Kidney tubule cell (primary cell): ENCODE measurements around the gene FABP1.

ENCODE experiments used
- DNase-seq: peaks from one replicate; pipeline ENCODE4 v3.0.0-alpha.2; 2018; ENCODE audit warnings: low spot score

FABP1 gene

DNA sequence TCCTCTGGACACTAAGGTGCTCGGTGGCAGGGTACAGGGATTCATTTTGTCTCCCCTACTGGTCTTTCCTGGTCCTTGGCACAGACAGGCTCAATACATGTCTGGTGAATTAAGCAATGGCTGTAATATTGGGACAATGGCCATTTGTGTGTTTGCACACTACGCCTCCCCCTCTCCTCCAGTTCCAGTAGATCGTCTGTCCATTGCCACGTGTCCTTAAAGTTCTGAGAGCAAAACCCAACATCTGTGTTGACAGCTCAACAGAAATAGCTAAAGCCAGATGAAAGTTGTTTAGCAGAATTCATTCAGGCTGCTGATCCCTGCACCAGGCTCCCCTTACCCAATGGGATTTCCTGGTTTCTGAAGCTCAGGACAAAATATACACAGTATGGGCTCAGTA lies 9.0 kb upstream of the FABP1 start:
- no peak for DNase-seq

DNA sequence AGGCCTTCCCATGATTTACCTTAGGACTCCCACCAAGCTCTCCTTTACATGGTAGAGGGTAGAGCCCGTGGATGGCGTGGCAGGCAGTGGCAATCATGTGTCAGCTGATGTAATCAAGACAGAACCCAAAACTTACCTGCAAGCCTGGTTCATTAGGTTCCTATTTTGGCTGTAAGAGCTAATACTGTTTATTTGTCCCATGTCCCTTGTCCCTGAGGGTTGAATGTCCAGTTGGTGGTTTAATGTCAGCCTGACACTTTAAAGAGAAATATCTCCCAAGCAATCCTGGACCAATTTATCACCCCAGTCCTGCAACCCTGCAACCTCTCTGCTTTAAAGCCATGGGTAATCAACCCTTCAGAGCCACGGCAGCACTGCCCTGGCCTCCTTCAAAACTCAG lies 6.0 kb upstream of the FABP1 start:
- no peak for DNase-seq

DNA sequence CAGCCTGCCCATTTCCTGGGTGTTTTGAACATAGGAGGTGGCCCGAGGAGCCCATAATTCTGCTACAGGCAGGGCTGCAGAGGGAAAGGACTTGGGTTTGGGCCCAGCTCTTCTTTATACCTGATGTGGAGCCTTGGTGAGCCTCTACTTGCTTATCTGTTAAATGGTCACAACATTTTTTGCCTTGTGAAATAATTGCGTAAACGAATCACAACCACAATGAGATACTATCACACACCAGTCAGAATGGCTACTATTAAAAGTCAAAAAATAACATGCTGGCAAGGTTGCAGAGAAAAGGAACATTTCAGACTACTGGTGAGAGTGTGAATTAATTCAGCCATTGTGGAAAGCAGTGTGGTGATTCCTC lies 4.1 kb upstream of the FABP1 start:
- DNase-seq = no peak

DNA sequence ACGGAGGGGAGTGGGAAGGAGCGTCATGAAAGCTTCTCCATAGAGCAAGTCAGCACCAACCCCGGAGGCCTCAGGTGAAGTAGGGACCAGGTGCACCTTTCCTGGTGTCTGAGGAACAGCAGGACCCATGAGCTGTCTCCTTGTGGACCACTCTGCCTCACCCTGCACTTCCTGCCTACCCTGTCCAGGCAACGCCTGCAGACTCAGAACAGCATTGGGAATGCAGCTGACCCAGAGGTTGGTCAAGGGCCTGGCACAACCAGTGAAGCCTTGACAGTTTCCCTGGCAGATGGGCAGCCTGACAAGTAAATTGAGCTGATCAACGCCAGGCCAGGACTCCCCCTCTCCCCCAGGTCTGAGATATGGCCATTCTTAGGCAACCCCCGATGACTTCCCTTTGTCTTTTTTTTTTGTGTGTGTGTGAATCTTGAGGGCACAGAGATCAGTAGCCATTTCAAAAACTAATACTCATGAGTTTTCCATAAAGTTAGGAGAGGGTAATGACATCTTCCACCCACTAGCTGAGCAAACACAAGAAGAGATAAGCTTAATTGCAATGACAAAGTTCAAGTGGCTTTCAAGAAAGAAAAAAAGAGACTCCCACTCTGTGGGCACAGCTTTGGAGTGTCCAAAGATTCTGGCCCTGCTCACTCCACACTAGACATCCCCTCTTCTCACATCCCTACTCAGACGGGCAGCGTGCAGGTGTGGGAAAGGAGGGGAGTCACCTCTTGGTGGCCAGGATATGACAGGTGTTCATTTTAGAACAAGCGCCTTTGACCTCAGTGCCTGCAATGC lies 3.5 kb upstream of the FABP1 start:
- DNase-seq = no peak

- DNase-seq = no peak
Observed at GRCh38 chr2:88129313-88129959, 1.6 kb upstream of the FABP1 start.

GRCh38 chr2:88128654-88129312 lies 921 bp upstream of the FABP1 start:
- no peak for DNase-seq

DNA sequence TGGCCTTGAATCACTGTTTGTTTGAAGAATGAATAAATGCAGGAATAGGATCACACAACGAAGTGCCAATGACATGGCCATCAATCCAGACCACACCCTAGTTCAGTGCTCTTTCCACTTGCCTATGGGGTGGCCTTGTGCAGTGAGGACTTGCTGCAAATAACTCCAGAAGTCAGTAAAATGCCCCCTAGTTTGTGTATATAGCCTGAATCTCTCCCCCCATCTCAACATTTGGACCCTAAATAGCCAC lies 299 bp downstream of the FABP1 start:
- no peak for DNase-seq

DNA sequence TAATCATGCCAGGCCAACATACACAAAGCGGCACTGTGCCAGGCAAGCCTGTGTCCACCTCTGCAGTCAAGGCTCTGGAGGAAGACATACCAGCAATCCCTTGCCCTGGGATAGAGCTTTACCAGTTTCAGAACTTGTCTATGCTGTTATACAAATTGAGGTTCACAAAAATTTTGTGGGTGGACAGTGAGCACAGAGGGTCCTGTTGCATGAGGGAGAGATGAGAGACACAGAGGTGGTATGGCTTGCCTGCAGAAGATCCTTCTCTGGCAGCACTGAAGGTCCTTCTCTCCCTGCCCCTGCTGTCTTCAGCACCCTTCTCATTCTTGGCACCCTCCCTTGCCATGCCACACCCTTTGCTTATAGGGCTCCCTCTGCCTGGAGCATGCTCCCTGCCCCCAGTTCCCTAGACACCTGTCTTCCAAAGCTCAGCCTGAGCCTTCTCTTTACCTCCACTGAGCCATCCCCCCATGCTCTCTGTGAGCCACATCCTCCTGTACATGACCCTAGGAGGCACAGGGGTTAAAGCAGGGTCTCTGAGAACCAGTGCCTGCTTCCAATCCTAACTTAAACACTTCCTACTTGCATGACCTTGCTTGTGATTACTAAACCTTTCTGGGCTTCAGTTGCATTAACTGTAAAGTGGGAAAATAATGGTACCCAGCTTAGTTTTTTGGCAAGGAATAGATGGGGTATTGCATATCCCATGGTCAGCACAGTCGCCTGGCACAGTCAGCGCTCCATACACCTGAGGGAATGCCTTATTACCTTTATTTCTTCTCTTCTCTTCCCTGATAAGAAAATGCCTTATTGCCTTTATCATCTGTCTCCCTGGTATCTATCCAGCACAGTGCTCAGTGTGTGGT lies 857 bp downstream of the FABP1 start:
- DNase-seq = no peak

DNA sequence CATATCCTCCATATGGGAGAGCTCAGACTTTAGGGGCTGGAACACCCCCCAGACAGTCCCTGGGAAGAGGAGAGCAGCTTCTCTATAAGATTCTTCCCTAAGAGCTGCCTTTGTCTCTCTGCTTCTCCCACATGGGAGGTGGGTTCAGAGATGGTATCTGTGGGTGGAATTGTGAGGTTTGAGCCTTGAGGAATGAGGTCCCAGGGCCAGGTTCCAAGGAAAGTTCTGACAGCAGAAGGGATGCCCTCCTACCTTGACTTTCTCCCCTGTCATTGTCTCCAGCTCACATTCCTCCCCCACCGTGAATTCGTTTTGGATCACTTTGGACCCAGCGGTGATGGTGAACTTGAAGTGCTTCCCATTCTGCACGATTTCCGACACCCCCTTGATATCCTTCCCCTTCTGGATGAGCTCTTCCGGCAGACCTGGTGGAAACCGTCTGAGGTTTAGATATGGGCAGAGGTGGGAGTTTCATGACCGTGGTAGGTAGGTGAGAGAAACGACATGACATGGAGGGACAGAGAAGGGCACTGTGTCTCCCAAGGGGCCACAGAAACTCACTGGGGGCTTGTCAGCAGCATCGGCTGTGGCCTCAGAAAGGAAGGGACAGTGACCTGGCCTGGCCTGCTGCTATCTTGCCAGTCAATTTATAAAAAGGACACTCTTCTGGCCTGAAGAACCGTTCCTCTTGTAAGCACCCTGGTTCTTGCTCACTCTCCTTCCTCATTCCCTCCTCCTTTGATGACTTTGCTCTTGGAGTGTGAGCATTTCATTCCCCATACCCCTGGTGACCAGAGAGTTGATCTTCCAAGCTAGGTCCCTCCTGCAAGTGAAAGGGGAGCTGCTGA lies 1.7 kb downstream of the FABP1 start:
- DNase-seq = no peak

- no peak for DNase-seq
Observed at GRCh38 chr2:88125344-88125923, 2.4 kb downstream of the FABP1 start.

DNA sequence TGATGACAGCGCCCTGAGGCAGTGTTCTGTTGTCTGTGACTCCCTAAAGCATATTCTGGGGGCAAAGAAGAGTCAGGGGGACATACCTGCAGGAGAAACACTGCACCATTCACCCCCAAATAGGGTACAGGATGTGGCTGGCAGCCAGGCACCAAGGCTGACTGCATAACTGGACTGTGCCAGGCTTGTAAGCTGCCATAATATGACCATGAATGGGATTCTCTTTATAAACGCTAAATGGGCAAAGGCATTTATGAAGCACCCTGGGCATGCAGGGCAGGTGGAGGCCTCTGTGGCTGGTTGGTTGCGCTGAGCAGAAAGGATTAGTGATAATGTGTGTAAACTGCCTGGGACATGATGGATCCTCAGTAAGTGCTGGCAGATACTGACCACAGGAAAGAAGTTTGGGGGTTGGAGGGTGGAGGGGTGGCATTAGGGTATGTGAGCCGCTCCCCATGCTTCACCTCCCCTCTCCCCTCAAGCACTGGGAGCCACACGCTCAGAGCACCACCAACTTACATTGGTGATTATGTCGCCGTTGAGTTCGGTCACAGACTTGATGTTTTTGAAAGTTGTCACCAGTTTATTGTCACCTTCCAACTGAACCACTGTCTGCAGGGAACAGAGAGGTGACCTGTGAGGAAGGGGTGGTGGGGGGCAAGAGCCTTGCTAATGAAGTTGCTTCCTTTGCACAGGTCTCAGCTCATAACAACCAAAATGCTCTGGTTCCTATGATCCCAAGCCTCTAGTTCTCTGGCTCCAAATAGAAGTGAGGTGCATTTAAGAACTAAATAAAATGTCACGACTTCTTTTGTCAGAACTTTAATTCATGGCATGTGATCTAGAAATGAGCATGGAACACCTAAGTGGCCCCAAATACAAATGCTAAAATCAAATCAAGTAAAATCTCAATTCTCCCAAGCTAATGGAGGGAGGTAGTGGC lies 3.6 kb downstream of the FABP1 start:
- DNase-seq = no peak

DNA sequence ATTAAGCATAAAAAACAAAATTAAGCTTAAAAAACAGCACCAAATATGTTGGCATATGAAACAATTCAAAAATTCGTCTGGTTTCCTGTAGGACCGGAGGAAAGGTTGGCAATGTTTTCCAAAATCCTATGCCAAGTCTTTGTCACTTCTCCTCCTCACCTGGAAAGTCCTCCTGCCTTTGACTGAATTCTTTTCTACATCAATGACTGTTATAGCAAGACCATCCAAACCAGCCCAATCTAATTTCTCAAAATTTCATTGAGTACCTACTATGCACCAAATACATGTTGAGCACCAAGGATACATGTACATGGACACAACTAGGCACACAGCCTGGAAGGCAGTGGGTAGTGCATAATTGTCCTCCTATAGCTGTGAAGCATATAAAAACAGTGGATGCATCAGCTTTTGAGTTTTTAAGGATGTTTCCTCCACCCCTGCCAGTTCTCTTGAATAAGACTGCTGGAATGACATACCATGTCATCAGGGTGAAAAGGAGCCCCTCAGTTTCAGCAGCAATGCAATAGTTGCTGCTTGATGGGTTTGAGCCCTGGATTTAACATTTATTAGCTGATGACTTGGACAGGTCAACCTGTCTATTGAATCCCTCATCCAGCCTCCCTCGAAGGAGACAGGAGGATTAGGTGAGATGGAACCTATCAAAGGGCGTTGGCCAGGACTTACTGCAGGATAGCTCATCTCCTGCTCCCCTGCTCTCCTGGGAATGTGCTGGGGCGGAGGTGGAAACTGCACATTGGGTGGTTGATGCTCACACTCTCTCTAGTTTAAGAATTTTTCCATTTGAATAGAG lies 4.5 kb downstream of the FABP1 start:
- no peak for DNase-seq

DNA sequence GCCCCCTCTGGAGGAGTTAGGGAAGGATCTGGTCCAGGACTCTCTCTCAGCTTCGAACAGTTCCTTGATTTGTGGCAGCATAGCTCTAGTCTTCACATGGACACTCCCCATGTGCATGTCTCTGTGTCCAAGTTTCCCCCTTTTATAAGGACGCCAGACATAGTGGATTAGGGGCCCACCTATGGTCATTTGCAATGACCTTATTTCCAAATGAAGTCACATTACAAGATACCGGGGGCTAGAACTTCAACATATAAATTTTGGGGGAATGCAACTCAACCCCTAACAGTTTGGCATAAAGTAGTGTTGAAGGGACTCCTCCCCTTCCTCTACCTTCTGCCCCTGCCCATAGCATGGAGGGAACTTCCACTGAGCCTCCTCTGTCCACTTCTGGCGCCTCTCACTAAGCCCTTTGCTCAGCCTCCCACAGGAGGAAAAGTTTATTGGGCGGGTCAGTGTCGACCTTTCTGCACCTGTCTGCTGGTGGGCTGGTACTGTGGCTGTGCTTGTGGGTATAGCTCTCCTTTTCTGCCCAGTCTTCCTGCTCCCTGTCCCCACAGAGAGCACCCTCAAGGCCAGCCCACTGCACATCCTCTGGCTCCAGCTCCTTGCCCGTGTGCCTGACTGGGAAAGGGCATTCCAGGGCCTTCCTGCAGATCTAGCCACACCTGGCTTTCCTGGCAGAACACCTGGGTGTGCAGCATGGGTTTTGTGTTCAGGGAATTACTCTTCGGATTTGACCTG lies 5.5 kb downstream of the FABP1 start:
- DNase-seq = no peak

DNA sequence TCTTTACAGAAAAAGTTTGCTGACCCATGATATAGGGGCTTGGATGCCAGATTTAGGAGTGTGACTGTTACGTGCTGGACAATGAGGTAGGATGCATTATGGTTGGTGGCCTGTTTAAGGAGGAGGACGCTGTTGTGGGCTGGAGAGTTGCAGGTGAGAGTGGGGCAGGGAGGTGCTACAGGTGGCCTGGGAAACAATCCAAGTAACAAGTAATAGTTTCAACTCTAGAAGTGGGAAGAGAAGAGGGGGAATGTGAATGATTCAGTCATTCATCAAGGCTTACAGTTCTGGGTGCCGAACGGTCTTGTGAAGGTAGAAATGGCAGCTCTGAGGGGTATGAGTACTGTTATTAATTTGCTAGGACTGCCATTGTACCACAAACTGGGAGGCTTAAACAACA lies 6.2 kb downstream of the FABP1 start:
- DNase-seq = no peak

DNA sequence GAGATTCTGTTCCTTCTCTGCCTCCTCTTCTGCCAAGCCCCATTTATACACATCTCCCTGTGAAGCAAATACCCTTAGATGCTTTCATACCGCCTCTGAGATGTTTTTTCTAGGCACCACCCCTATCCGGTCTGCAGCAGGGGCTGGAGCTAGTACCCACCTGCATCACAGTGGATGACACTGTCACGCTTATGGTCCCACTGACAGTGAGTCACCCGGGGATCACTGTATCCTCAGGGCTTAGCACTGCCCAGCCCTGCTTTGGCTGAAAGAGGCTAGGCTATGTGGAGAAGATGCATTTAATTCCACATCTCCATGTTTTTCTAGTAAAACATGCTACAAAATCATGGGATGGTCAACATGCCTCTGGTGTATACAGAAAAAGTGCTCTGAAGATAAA lies 9.9 kb downstream of the FABP1 start:
- DNase-seq = no peak

DNA sequence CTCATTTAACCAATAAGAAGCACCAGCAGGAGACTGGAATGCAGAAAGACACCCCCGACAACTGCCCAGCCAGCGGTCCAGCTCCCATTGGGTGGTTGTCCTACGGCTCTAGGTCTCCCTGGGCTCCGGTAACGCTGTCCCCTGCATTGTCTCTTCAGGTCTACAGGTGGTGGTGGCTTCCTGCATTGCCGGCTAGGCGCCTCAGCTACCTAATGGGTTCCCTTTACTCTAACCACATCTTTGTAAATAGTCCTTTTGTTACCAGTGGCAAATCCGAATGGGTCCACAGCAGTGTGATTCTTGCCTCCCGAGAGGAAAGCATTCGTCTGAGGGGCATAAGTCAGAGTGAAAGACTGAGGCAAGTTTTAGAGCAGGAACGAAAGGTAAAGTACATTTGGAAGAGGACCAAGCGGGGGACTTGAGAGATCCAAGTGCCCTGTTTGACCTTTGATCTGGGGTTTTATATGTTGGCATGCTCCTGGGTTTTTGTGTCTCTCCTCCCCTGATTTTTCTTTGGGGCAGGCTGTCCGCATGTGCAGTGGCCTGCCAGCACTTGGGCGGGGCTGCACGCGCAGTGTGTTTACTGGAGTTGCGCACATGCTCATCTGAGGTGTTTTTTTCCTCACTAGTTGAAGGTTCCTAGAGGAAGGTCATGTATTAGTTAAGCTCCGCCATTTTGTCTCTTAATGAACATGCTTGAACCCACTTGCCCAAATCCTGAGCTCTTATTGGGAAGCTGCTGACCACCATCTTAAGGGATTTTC lies 11.0 kb downstream of the FABP1 start:
- DNase-seq = no peak

GRCh38 chr2:88115825-88116518 lies 11.9 kb downstream of the FABP1 start:
- no peak for DNase-seq
